ENCODE results near the gene CD44.

Gene CD44

DNA sequence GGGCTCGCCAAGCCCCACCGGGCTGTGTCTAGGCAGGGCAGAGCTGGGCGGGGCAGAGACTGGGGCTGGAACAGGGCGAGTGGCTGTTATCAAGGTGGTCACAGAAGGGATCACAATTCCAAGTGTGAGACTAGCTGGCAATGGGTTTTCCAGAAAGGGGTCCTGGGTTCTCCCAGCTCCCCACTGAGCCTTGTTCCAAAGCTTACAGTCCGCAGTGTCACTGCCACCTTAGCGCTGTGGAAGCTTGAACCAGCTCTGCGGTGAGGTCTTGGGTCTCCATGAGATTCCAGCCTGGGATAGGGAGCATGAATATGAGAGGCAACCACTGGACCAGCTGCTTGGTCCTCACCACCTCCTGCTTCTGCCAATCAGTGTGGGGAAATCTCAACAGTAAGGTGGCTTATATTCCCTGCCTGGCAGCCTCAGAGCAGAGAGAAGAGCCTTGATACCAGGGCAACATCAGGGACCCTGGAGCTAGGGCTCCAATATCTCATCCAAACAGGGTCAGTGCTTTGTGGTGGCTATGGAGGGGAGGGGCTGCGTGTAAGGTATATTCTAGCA is 831 bp downstream of the CD44 start:
- DNase-seq (ENCODE audit: low read depth, low spot score) = no peak

DNA sequence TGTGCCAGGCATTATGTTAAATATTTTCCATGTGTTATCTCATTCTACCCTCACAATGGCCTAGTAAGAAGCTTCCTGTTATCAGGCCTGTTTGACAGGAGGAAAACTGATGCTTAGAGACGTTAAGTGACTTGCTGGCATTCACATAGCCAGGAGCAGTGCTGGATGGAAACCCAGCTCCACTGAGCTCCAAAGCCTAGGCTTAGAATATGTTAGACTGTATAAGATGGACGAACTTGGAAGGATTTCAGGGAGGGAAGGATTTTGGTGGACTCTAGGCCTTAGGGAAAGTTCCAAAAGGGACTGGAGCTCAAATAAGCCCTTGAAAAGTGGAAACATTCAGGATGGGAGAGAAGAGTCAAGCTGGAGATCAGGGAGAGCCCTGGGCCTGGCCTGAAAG is 2.1 kb downstream of the CD44 start:
- DNase-seq (ENCODE audit: low read depth, low spot score) = no peak

DNA sequence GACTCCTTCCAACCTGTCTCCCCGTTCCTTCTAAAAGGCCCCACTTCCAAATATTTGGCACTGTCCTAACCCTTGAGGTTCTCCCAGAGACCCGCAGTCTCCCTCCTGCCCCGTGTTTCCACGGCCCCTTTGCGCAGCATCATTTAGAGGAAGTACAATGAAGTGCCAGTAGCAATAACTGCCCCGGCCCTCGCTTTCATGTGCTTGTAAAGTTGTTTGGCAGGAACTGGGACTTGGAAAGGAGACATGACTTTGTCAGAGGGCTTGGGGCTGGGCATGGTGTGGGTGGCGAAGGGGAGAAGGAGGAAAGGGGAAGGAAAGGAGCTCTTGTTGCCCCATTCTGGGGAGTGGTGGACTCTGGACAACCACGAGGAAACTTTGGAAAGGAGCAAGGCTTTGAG is 2.6 kb downstream of the CD44 start:
- no peak for DNase-seq (ENCODE audit: low read depth, low spot score)

DNA sequence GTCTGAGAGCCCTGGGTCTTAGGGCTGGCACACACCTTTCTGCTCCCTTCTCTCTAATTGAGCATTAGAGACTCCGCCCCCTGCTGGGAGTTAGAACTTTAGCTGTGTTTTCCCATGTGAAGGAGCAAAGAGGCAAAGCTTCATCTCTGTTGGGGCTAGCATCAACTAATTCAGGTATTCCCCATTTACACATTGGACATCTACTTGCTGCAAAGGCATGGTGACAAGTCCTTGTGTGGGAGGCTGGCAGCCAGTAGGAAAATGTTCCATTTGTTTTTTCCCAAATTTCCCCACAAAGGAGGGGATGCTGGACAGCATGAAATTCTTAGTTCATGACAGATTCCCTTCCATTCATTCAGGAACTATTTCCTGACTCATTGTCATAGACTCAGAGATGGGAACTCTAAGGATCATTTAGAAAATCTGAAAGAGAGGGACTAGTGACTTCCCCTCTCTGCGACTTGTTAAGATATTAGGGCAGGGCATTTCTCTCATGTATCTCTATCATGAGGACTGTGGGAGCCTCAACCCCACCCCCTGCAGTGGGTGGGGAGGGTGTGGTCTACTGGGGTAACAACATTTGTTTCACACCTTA is 3.6 kb downstream of the CD44 start:
- no peak for DNase-seq (ENCODE audit: low read depth, low spot score)

DNA sequence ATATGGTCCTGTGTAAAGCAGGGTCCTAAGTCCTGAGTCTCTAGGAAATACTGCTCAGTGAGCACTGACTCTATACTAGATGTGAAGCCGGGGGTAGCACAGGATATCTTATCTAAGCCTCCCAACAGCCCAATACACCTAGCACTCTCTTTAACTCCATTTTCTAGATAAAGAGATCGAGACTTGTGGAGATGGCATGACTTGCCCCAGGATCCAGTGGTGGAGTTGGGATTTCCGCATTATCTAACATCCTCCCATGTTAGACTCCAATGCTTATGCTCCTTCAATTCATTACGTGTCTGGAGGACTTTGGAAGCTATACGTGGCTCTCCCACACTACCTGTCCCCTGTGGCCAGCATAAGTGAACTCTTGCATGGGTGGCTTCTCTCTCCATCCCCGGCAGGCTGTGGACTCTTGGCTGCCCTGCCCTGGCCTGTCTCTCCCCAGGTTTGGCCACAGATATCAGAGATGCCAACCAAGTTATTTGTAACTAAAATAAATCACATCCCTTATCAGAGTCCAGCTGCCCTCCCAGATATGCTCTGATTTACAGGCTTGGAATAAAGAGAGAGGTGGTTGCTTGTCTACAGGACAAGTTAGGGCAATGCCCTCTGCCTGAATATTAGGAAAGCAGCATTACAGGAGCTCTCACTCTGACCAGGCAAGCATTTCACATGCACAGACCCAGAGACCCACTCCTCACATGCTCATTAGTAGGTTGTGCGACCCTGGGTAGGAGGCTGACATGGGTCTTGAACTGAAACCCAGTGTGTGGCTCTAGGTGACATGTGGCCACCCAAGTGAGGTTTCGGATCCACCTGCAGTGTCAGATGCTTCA is 4.5 kb downstream of the CD44 start:
- no peak for DNase-seq (ENCODE audit: low read depth, low spot score)

DNA sequence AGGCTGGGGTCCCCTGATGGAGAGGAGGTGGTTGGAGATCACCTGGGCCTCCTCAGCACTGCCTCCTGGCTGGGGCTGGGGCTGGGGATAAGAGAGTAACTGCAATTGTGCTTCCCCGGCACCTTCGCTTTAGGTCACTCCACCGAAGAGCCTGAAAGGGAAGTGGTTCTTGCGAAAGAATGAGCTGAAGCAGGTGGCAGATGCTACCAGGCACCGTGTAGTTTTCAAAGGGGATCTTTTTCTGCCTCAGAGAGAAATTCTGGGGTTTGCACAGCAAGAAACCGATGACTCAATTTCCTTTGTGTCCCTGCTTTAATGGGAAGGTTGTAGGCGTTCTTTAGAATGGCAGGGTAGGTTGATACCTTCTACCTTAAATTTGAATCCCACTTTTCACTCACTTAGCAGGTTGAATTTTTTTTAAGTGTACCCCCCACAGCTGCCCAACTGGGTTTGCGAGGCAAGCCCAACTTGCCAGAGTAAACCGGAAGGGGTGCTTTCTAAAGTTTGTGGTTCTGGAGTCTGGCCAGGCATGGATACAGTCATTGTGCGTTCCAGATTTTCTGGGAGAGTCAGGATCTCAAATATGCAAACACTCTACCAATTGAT is 5.3 kb downstream of the CD44 start:
- no peak for DNase-seq (ENCODE audit: low read depth, low spot score)

DNA sequence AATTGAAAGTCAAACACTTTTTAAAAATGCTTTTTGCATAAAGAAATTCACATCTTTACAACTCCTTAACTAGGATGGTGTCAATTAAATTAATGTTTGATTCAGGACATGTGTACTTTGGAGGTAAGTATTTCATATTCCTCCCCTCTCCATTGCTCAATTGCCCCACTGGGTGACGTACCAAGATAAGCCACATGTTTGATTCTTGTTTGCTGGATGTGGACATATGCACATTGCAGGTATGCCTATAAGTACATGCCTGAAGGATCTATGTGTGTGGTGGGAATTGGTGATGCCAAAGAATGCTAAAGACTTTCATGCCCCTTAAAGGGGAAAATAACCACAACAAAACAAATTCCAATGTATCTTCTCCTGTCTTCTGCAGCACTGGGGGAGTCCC is 5.8 kb downstream of the CD44 start:
- DNase-seq (ENCODE audit: low read depth, low spot score) = no peak

DNA sequence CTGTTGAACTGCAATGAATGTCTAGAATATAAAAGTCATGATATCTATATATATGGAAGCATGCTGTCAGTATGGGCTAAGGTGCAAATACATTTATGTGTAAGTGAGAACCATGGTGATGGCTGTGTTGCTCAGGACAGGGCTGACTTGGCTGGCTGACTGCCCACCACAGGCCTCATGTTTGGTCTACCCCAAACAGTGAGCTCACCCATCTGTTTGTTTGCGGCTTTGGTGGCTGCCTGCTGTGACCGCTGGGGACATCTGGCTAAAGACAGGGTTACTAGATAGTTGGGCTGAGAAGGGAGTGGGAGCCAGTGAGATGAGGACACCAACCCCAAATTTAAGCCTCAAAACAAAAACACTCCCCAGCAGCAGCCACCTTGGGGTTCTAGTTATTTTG is 6.3 kb downstream of the CD44 start:
- DNase-seq (ENCODE audit: low read depth, low spot score) = no peak

DNA sequence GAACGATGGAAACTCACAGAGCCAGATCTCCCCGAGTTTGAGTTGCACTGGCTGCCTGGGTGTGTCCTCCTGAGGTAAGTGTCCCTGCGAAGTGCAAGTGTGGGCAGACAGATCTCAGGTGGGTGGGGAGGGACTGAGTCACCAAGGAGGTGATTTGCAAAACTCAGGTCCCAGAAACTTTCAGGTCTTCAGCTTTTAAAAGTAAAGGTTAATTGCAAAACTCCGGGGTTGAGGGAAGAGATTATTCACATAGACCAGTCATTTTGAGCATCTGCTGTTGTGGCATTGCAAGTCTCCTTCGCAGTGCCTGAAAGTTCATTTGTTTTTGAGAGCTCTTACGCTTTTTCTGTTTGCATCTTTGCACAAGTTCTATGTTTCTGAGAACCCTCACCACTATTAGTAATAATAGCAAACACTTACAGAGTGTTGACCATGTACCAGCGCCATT is 7.1 kb downstream of the CD44 start:
- DNase-seq (ENCODE audit: low read depth, low spot score) = no peak

DNA sequence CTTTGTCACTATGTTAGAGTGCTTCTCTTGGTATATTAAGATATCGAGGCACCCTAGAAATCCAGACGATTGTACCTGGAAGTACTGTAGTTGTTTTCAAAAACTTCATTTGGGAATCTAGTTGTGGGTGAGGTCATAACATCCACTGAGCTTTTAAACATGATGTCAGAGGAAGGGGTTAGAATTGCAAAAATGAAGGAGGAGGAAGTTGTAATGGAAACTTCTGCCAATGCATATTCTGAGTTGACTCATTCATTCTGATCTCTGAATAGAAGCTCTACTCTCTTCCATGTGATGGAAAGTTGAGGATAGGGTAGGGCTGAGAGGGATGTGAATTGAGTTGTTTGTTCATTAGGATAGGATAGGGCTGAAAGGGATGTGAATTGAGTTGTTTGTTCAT is 7.7 kb downstream of the CD44 start:
- no peak for DNase-seq (ENCODE audit: low read depth, low spot score)

DNA sequence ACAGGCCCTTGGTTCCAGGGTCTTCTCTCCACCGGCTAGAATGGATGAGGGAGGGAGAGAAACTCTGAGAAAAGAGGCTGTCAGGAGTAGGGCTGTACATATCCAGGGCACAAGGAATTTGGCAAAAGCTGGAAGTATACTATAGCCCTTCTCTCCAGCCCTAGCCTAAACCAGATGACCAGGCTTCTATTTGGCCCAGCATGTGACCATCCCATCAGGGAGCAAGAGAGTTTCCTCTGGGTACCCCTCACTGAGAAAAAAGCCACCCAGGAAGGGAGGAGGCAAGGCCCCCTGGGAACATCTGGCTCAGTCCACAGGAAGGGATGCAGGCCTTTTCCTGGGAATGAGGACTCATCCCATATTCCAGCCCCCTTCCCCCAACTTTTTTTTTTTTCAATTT is 8.3 kb downstream of the CD44 start:
- DNase-seq (ENCODE audit: low read depth, low spot score) = no peak

DNA sequence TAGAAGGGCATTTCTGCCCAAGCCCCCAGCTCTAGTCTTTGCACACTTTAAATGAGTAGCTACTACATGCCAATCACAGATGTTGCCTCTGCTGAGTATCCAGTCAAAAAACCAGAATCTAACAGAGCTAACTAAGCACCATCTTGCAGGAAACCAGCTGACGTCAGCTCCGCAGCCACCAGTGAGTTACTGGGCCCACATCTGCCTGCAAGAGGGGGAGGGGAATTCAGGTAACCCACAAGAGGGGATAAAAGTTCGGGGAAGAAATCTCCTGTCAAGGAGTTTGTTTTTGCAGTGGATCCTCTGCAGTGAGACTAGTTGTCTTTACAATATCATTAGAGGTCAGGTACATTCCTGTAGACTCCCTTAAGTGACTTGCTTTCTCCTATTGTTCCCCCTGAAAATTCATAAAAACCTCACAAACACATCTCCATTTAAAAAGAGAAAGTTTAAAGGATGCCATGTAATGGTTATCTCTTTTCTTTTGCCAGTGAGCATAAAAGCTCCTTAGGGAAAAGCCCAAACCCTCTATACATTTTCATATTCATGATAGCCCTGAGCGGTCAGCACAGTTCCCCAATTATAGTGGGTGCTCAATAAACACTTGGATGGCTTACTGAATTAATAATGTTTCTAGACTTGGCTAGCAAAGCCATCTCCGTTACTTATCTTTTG is 9.3 kb downstream of the CD44 start:
- no peak for DNase-seq (ENCODE audit: low read depth, low spot score)

DNA sequence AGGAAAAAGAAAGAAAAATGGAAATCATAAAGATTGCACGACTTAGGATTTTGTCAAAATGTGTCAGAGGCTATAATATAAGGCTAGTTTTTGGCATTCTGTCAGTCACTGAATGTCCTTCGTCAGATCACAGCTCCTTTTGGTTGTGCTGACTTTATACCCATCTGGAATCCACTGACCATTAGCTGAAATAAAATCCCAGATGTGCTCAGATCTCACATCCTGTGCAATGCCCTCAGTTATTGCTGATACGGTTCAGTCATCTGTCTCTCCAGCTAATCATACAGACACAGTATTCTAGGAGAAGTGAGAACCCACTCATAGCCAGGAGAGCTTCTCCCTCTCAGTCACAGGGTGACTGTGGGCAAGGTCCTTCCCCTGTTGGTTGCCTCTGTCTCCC is 11.5 kb downstream of the CD44 start:
- DNase-seq (ENCODE audit: low read depth, low spot score) = no peak

DNA sequence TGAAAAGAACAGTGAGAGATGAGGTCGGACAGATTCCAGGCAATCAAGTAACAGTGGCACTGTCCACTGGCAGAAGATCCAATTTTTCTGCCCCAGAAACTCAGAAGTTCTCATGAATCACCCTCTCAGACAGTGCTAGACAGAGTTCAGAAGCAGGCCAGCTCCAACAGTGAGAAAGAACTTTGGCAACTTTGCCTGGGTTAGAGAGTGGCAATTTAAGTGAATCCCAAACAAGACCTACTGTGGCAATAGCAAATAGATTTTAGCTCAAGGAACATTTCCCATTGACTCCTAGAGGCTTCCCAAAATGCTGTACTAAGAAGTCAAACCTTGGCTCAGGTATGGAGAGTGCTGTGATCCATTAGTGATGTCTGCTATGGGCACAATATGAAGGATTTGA is 12.3 kb downstream of the CD44 start:
- DNase-seq (ENCODE audit: low read depth, low spot score) = no peak

DNA sequence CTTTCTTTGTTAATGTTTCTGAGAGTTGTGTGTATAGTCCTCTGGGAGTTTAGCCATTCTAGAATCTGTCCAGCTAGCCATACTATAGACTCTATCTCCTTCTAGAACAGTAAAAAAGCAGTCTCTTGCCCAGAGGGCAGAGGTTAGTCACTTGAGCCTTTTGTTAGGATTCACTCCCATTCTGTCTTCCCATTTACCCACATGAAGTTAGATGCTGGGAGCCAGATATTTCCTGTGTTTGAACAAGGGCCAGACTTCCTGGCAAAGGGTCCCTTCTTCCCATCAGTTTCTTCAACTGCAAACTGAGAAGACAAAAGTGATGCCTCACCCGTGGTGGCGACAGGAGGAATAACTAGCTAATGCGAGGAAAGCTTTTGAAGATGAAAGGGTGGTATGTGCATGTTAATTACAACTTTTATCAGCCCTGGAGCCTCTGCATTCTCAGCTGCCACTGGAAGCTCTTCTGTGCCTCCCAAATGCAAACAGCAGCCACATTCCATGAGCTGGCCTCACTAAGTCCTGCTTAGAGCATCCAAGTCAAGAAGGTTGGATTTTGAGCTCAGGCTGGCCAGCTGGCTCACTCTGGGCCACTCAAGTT is 12.8 kb downstream of the CD44 start:
- DNase-seq (ENCODE audit: low read depth, low spot score) = no peak

DNA sequence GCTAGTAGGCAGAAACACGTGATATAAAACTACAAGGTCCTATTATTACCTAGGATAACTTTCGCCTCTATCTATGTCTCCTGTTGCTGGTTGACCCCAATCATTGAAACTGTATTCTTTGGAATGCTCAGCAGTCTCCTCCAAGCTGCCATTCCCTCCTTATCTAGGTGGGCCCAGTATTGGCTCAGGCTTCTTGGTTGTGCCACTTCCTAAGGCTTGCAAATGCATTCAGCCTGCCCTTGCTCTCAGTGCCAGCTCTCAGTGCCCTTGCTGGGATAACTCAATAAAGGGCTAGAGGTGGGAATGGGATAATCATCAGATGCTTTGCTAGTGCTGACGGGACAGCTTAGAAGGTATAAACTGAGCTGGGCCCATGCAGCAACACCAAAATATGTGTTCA is 13.6 kb downstream of the CD44 start:
- DNase-seq (ENCODE audit: low read depth, low spot score) = no peak

DNA sequence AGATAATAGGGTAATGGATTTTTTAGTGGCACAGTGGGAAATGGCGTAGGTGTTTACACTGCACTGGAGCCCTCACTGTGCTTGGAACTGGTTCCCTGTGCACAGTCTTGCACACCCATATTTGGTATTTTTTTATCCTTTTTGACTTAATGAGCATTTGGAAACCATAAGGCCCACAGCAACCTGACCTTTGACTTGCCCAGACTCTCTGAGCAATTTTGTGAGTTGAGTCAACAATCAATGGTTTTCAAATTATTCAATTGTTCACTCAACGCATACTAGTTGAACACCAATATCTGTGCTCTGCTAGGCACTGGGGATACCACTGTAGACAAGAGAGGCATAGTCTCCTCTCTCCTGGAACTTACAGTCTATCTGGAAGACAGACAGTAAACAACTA is 14.3 kb downstream of the CD44 start:
- DNase-seq (ENCODE audit: low read depth, low spot score) = no peak

DNA sequence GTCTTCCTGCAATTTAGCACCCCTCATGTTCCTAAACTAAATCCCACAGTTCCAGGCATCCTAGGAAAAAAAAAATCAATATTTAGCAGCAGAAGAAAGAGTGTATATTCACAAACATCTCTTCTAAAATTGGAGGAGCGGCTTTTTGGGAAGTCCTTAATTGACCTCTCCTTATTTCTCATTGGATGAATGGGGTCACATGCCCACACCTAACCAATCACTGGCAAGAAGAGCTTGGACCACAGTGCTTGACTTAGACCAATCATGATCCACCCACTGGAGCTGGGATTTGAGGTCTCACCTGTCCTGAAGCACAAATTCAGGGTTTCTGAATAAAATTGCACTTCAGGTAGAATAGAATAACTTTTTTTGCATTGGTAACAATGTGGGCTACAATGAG is 16.0 kb downstream of the CD44 start:
- no peak for DNase-seq (ENCODE audit: low read depth, low spot score)

DNA sequence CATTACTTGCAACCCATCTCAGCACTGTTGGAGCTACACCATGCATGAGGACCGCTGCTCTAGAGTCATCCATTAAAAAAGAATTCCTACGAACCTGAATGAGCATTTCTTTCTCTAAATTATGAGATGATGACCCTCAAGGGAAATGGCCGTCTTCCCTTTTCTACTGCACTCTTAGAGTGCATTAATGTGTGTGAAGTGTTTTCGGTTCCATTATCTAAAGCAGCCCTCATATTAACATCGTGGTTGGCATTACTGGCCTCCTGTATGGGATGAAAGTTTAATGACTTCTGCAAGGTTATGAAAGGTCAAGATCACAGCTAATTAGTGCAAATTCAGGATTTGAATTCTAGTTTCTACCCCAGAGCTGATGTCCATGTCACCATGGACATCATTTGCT is 16.7 kb downstream of the CD44 start:
- no peak for DNase-seq (ENCODE audit: low read depth, low spot score)

DNA sequence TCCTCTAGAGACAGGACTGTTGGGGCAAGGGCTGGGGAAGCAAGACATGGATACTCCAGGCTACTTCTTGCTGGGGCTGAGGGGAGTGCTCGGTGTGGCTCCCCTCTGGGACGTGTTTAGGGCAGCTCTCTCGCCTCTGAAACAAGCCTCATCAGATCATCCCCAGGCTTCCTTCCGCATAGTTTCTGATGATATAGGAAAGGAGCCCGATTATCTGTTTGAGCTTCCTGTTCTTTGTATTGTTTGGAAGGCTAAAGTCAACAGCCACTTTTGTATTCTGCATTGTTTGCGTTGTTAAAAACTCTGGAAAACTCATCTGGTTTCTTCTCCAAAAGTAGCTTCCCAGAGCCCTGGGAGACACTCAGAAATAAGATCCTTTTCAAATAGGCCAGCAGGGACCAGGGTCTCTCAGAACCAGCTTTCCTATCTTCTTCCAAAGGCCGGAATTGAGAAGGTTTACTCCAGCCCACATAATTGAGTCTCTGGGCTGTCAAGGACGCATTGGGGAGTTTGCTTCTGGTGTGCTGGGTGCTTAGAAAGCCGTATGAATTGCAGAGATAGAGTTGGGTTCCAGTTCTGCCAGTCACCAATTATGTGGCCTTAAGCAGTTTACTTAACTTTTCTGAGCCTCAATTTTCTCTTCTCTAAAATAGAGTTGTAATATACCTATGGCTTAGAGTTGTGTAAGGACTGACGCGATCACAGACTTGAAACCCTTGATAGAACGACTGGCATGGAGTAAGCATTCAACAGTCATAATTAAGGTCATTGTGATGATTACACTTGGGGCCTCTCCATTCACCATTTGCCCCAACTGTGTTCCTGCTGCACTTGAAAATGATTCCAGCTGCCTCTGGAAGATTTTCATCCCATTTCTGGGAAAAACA is 19.1 kb downstream of the CD44 start:
- no peak for DNase-seq (ENCODE audit: low read depth, low spot score)
